PC-3 (cell line): ENCODE results near the gene CCDC69. TPM values are rescaled to one million over a fixed set of nuclear protein-coding genes. Genes with fewer than 3 reads are reported as not detected.
A peak's percentile ranks its signal among the peaks of the same experiment; 100 is the strongest.

Source experiments
- ATAC-seq: fragments of 200-7000 bp; cut with Tn5 transposase; 2 replicates; pipeline ENCODE4 v1.9.1; 2020; ENCODE audit warnings: mild to moderate bottlenecking, moderate library complexity
- BruUV-seq: library from RNA; stranded (reverse); fragments of 400-500 nt; replicated peaks from 2 replicates; lab custom pipeline; 2021; lab: Mats Ljungman, UMichigan
- CTCF ChIA-PET: fragments of 300-600 bp; sonication (Branson Sonifier 250); formaldehyde crosslinking; loops from one replicate; lab custom pipeline; 2022; ENCODE audit warnings: antibody characterized with exemption; lab: Charles Lee
- POLR2A ChIA-PET: fragments of 300-600 bp; sonication (Branson Sonifier 250); formaldehyde crosslinking; loops from one replicate; lab custom pipeline; 2022; ENCODE audit warnings: antibody characterized with exemption; ENCODE audit not compliant: unreplicated experiment; lab: Charles Lee
- DNase-seq: peaks from one replicate; pipeline ENCODE4 v3.0.0-alpha.2; 2015
- H2AFZ ChIP-seq: fragments of 300-600 bp; sonication (generic); 2 replicates; pipeline ENCODE4 v1.6.0; 2016; ENCODE audit warnings: antibody characterized with exemption, low read length
- H3F3A ChIP-seq: fragments of 300-600 bp; sonication (generic); one replicate; pipeline ENCODE4 v1.6.0; 2017; ENCODE audit warnings: antibody characterized with exemption, low read length, control low read depth, mild to moderate bottlenecking; ENCODE audit not compliant: unreplicated experiment
- H3K27ac ChIP-seq: fragments of 300-600 bp; sonication (generic); 2 replicates; pipeline ENCODE4 v1.5.1; 2016; ENCODE audit warnings: mild to moderate bottlenecking, low read length
- H3K27me3 ChIP-seq: fragments of 300-600 bp; sonication (generic); 2 replicates; pipeline ENCODE4 v1.6.1; 2016; ENCODE audit warnings: low read length, mixed read lengths
- H3K36me3 ChIP-seq: fragments of 300-600 bp; sonication (generic); 2 replicates; pipeline ENCODE4 v1.6.1; 2016; ENCODE audit warnings: low read depth, mixed run types, low read length, mixed read lengths
- H3K4me1 ChIP-seq: fragments of 300-600 bp; sonication (generic); 2 replicates; pipeline ENCODE4 v1.5.1; 2016; ENCODE audit warnings: low read length; ENCODE audit not compliant: insufficient read depth
- H3K4me2 ChIP-seq: fragments of 300-600 bp; sonication (generic); 2 replicates; pipeline ENCODE4 v1.6.0; 2016; ENCODE audit warnings: low read length
- H3K4me3 ChIP-seq: fragments of 300-600 bp; sonication (generic); 2 replicates; pipeline ENCODE4 v1.5.1; 2016; ENCODE audit warnings: mild to moderate bottlenecking, low read length, mixed read lengths
- H3K79me2 ChIP-seq: fragments of 300-600 bp; sonication (generic); 2 replicates; pipeline ENCODE4 v1.6.1; 2017; ENCODE audit warnings: low read length, mixed read lengths
- H3K9ac ChIP-seq: fragments of 300-600 bp; sonication (generic); 2 replicates; pipeline ENCODE4 v1.6.0; 2016; ENCODE audit warnings: mild to moderate bottlenecking, low read length
- H3K9me2 ChIP-seq: fragments of 300-600 bp; sonication (generic); replicated peaks from 2 replicates; pipeline ENCODE4 v1.6.1; 2016; ENCODE audit warnings: mixed run types, low read length, mixed read lengths
- H3K9me3 ChIP-seq: fragments of 300-600 bp; sonication (generic); 2 replicates; pipeline ENCODE4 v1.6.1; 2016; ENCODE audit warnings: low read length, mixed read lengths
- H4K20me1 ChIP-seq: fragments of 300-600 bp; sonication (generic); 2 replicates; pipeline ENCODE4 v1.6.1; 2016; ENCODE audit warnings: low read length, mixed read lengths
- CTCF ChIP-seq: fragments of 300-600 bp; sonication (generic); conservative IDR thresholded peaks from 2 replicates; pipeline ENCODE4 v1.5.1; 2017; ENCODE audit warnings: antibody characterized with exemption, low read depth, mild to moderate bottlenecking, low read length
- EZH2 ChIP-seq: fragments of 300-600 bp; sonication (generic); IDR thresholded peaks from one replicate; pipeline ENCODE4 v1.6.1; 2017; ENCODE audit warnings: antibody characterized with exemption, mild to moderate bottlenecking, low read length; ENCODE audit not compliant: unreplicated experiment
- EZH2phosphoT487 ChIP-seq: fragments of 300-600 bp; sonication (generic); IDR thresholded peaks from 2 replicates; pipeline ENCODE4 v1.6.1; 2018; ENCODE audit warnings: mild to moderate bottlenecking, antibody characterized with exemption, low read length, borderline replicate concordance
- intact Hi-C: fragments of 100-400 bp; cut with micrococcal nuclease; formaldehyde crosslinking; loops from 2 replicates; pipeline ENCODE4 v1.9.0; 2023
- total RNA-seq: library from RNA; depleted of rRNA; stranded (reverse); fragments of >200 nt; gene quantifications from 2 replicates; pipeline ENCODE4 v1.2.3, GENCODE V29; 2014

The CCDC69 gene
- total RNA-seq, 1 experiment from 2014 or later: 26.4 TPM

- 0 out of 2 replicates have a peak overlapping the region, but pooled peaks have one; percentile 3 for H3K9ac ChIP-seq
- peak; percentile 94 for DNase-seq
- intact Hi-C loops: no loop called here
- H3K9me2 ChIP-seq: no peaks in the 10 kb centered on the region
- ChIA-PET CTCF (interaction anchor here (0.6 kb wide), 1 partner anchor 402 kb away, joined by 7 read pairs; no protein-coding TSS in a partner anchor), POLR2A (no interaction called here)
- no peaks in the 10 kb centered on the region for H3K9me3 ChIP-seq
- BruUV-seq: no TSS peak
- no peak overlapping the region for H3K4me3 ChIP-seq
- peak; percentile 99 for ATAC-seq
- H3K4me2 ChIP-seq: peak overlapping the region; percentile 52
- peak overlapping the region; percentile 62 for H2AFZ ChIP-seq
- no peaks in the 10 kb centered on the region for H3K36me3 ChIP-seq
- H3K27ac ChIP-seq: peak overlapping the region; percentile 66
- H4K20me1 ChIP-seq: no peaks in the 10 kb centered on the region
- H3F3A ChIP-seq: no peaks in the 10 kb centered on the region
- peaks cover 8% of the 10 kb centered on the region for H3K4me1 ChIP-seq
- H3K27me3 ChIP-seq: no peaks in the 10 kb centered on the region
- H3K79me2 ChIP-seq: no peaks in the 10 kb centered on the region
- no peak for TF ChIP-seq CTCF
- no peak for TF ChIP-seq EZH2phosphoT487
- no peak for TF ChIP-seq EZH2
Measured at GRCh38 chr5:151202381-151203139, 21.3 kb downstream of the CCDC69 start.

GRCh38 chr5:151200913-151201595 lies 22.8 kb downstream of the CCDC69 start:
- H3K79me2 ChIP-seq: no peaks in the 10 kb centered on the region
- BruUV-seq: no TSS peak
- no peaks in the 10 kb centered on the region for H4K20me1 ChIP-seq
- ChIA-PET POLR2A (no interaction called here), CTCF (no interaction called here)
- TF ChIP-seq EZH2: no peak
- no peak for TF ChIP-seq CTCF
- TF ChIP-seq EZH2phosphoT487: no peak
- H3K36me3 ChIP-seq: no peaks in the 10 kb centered on the region
- H3K4me1 ChIP-seq: peaks cover 8% of the 10 kb centered on the region
- H3K27ac ChIP-seq: no peak overlapping the region
- no peaks in the 10 kb centered on the region for H3K9me3 ChIP-seq
- ATAC-seq (no peak), DNase-seq (no peak)
- H3K4me2 ChIP-seq: no peak overlapping the region
- H3K27me3 ChIP-seq: no peaks in the 10 kb centered on the region
- no peaks in the 10 kb centered on the region for H3K9me2 ChIP-seq
- H3K9ac ChIP-seq: no peak overlapping the region
- no peak overlapping the region for H2AFZ ChIP-seq
- intact Hi-C loops: no loop called here
- H3K4me3 ChIP-seq: no peak overlapping the region
- H3F3A ChIP-seq: no peaks in the 10 kb centered on the region
